Activated CD4-positive, alpha-beta T cell treated with anti-CD3 and anti-CD28 coated beads, Interleukin-2, amount 50 U/mL, for 1 hour (primary cell): Measurements from ENCODE around the gene ZNF598.
"Not testable (repeated sequence)": the region's sequence is repeated elsewhere in the genome, so short reads cannot be mapped to it uniquely, and the experiment has no call there.

Source experiments
- DNase-seq: peaks from one replicate; pipeline ENCODE4 v3.0.0-alpha.2; 2020

Gene ZNF598

DNA sequence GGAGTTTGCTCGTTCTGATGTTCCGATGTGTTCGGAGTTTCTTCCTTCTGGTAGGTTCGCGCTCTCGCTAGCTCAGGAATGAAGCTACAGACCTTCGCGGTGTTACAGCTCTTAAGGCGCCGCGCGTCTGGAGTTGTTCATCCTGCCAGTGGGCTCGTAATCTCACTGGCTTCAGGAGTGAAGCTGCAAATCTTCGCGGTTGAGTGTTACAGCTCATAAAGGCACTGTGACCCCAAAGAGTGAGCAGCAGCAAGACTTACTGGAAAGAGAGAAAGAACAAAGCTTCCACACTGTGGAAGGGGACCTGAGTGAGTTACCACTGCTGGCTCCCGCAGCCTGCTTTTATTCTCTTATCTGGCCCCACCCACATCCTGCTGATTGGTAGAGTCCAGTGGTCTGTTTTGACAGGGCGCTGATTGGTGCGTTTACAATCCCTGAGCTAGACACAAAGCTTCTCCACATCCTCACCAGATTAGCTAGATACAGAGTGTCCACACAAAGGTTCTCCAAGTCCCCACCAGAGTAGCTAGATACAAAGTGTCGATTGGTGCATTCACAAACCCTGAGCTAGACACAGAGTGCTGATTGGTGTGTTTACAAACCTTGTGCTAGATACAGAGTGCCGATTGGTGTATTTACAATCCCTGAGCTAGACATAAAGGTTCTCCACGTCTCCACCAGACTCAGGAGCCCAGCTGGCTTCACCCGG, 52.0 kb downstream of the ZNF598 start:
- DNase-seq = not testable (repeated sequence)

DNA sequence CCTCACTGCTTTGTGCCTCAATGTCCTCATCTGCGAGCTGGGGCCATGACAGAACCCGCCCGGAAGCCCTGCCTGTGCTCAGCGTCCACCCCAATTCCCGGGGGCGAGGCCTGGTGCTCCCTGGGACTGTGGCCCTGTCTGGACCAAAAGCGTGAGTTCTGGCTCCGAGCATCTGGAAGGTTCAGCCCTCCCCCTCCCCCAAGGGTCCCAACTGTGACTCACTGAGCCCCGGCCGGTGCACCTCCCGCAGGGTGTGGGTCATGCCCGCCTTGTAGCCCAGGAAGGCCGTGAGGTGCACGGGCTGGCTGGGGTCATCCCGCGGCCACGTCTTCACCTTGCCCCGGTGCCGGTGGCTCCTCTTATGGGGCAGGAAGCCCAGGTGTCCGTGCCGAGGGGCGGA, 55.9 kb downstream of the ZNF598 start:
- no peak for DNase-seq

- DNase-seq = no peak
These were observed 59.1 kb downstream of the ZNF598 start for GRCh38 chr16:1950559-1950958.

GRCh38 chr16:1950047-1950446, 59.6 kb downstream of the ZNF598 start:
- DNase-seq = no peak

- DNase-seq = no peak
These were observed 60.1 kb downstream of the ZNF598 start for GRCh38 chr16:1949507-1949906.
